SH-SY5Y (cell line): ENCODE measurements around the gene SAFB2.

Source experiments
- GATA2 ChIP-seq: IDR thresholded peaks from 2 replicates; pipeline ENCODE4 v1.6.1; 2011; ENCODE audit warnings: mild to moderate bottlenecking, low read depth, low read length
- GATA3 ChIP-seq: IDR thresholded peaks from 2 replicates; pipeline ENCODE4 v1.6.1; 2011; ENCODE audit warnings: low read depth, mild to moderate bottlenecking, low read length, moderate library complexity

DNA sequence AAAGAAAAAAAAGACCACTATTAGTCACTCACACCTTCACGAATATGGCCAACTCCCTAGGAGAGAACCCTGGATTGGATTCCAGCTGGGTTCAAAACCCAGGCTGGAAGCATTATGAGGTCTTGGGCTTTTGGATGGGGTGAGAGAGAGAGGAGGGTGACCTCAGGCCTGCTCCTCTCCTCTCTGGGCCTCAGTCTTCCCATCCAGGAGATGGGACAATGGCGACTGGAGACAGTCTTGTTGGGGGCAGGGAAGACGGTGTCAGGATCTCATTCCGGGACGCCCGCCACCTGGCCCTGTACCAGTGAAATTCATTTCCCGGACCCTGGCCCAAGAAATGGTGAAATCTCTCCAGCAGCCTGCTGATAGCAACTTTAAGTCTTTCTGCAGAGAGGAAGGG lies 81.1 kb downstream of the SAFB2 start:
- TF ChIP-seq GATA2 (no peak), GATA3 (no peak)
